Loucy (cell line): Measurements from ENCODE around the gene ALG12.

Experiments
- CTCF ChIP-seq: fragments of 200-600 bp; sonication (generic); conservative IDR thresholded peaks from 2 replicates; pipeline ENCODE4 v1.5.1; 2014; ENCODE audit warnings: mild to moderate bottlenecking, antibody characterized with exemption, low read length
- EZH2phosphoT487 ChIP-seq: fragments of 200-600 bp; IDR thresholded peaks from 2 replicates; pipeline ENCODE4 v1.6.1; 2018; ENCODE audit warnings: antibody characterized with exemption, mild to moderate bottlenecking, moderate library complexity, borderline replicate concordance

- TF ChIP-seq CTCF (no peak), EZH2phosphoT487 (no peak)
Measured at GRCh38 chr22:49936973-49937757, 18.9 kb upstream of the ALG12 start.
